ENCODE measurements around the gene KIRREL2.

GRCh38 chr19:35889370-35890112, 32.8 kb downstream of the KIRREL2 start:
- TF ChIP-seq EZH2 (IDR thresholded peaks at IDR 0.05; ENCODE audit: low read length, unreplicated experiment) = no peak
- no peak for TF ChIP-seq CTCF (conservative IDR thresholded peaks at IDR 0.05; ENCODE audit: low read depth, low read length)
- TF ChIP-seq EZH2phosphoT487 (IDR thresholded peaks at IDR 0.05; ENCODE audit: borderline replicate concordance, low read length) = no peak

Data from PC-3 (cell line).